ENCODE data around the gene CPXM2.
A peak's percentile ranks its signal among the peaks of the same experiment; 100 is the strongest.

Gene CPXM2

GRCh38 chr10:123891144-123892071 is at the start of gene CPXM2:
Gene CPXM2 (minus strand): TSS chr10:123891807. CDS start chr10:123891659, 148 bp downstream.
- no peak for DNase-seq (ENCODE audit: low spot score)

DNA sequence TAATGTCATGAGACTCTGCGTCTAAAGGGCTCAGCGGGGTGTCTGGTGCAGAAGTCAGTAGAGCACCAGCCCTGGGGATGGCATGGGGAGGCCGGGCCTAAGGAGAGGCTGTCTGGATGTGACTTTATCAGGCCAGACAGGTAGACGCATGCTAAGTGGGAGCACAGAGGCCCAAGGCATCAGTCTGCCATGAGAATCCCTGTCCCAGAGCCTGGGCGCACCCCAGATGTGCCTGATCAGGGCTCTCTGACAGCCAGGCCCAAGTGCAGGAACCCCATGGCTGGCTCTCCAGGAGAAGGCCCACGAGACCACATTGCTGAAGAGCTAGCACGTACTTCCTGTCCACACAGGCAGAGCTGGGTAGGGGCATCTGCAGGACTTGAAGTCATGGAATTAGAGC is 48.0 kb upstream of the CPXM2 start:
- DNase-seq (ENCODE audit: low spot score), result no peak

GRCh38 chr10:123938890-123939289 is 47.3 kb upstream of the CPXM2 start:
- DNase-seq (ENCODE audit: low spot score), result peak; percentile 4

GRCh38 chr10:123936426-123936825 is 44.8 kb upstream of the CPXM2 start:
- DNase-seq (ENCODE audit: low spot score), result no peak

DNA sequence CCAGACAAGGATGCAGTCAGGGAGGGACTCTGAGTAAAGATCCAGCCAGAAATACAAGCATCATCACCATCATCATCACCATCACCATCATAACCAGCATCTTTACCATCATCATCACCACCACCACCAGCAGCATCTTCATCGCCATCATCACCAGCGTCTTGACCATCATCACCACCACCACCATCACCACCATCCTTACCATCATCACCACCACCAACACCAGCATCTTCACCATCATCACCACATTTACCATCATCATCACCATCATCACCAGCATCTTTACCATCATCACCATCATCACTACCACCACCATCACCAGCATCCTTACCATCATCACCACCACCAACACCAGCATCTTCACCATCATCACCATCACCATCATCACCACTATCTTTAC is 44.1 kb upstream of the CPXM2 start:
- no peak for DNase-seq (ENCODE audit: low spot score)

DNA sequence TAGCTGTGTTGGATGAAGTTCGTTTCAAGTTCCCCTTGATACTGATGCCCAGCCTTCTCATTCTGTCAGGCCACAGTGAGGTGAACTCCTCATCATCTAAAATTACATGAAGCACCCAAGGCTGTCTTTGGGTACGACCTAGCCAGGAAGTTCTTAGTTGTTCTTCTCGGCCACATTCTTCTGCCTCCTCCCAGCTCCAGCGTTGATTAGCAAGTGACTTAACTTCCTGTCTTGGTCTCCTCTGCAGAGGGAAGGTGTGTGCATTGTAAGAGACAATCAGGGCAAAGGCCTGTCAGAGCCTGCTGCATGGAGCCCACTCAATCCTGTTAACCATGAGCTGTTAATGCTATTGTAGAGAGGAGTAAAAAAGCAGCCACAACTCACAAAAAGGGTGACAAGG is 43.2 kb upstream of the CPXM2 start:
- DNase-seq (ENCODE audit: low spot score), result no peak

GRCh38 chr10:123930340-123931001 is 38.9 kb upstream of the CPXM2 start:
- DNase-seq (ENCODE audit: low spot score), result no peak

DNA sequence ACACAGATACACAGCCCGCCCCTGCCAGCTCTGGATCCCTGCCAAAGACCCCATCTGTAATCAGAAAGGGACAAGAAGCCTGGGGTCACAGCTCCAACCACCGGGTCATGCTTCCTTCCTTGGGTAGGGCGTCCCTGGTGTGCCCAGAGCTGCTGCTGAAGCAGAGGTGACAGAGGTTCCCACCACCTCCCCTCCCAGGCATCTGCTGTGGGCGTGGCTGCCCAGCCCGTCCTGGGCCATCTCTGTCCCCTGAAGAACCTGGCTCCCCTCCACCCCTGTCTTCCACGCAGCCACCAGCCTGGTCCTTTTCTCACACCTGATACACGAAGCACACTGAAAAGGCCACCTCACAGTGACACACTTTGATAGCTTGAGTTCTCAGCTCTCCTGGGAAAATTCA is 38.2 kb upstream of the CPXM2 start:
- no peak for DNase-seq (ENCODE audit: low spot score)

DNA sequence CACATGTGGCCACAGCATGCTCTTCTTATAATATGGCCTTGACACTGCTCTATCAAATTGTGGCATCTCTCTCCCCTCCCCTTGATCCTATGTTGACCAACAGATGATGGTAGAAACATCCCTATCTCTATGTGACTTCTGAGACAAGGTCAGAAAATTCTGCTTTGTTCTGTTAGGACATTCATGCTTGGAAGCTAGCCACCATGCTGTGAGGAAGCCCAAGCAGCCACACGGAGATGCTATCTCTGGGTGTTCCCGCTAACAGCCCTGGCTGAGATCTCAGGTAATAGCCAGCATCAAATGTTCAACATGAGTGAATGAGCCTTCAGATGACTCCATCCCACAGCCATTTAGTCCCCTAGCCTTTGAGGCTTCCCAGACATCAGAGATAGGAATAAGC is 36.8 kb upstream of the CPXM2 start:
- no peak for DNase-seq (ENCODE audit: low spot score)

DNA sequence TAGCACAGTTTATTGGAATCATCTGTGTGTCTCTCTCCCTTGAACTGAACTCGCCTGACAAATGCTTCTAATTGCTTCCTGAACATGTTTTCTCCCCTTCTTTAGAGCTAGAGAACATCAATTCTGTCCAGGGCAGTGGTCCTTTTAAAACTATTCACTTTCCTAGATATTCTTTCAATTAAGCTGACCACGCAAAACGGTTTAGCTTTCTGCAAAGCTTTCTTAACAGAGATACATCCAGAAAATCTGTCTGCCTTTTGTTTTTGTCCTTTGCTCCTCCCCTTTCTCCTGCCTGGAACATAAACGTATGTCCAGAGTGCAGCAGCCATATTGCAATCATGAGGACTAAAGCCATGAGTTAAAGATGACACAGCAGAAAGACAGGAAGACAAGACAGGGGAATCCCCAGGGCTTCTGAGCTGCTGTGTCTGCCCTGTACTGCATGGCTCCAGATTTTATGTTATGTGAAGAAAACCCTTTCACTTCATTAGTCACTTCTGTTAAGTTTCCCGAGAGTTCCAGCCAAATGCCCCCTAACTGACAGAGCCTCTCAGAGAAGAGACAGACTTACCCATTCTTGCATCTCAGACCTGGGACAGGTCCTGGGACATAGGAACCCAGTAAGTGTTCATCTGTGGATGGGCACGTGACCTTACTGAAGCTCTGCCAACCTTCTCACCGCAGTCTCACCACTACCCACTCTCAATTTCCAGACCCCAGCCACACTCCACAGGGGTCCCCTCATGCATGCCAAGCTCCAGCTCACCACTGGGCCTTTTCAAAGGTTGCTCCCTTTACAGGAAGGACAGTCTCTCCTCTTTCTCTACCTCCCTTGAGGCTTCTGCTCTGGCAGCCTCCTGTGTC is 35.0 kb upstream of the CPXM2 start:
- no peak for DNase-seq (ENCODE audit: low spot score)

- no peak for DNase-seq (ENCODE audit: low spot score)
These were observed 30.5 kb upstream of the CPXM2 start for GRCh38 chr10:123922126-123922525.

DNA sequence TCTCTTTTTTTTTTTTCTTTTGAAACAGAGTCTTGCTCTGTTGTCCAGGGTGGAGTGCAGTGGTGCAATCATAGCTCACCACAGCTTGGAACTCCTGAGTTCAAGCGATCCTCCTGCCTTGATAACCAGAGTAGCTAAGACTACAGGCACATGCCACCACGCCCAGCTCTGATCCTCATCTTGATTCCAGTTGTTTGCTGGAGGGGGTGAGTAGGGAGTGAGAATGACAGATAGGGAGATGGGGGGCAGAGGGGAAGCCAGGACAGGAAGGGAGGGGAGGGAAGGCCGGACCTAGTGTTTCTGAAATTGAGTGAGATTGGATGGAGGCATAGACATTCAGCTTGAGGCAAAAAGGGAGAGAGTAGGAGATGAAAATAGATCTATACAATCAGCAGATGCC is 25.2 kb upstream of the CPXM2 start:
- DNase-seq (ENCODE audit: low spot score), result no peak

GRCh38 chr10:123913688-123914268 is 22.2 kb upstream of the CPXM2 start:
- DNase-seq (ENCODE audit: low spot score), result no peak

- DNase-seq (ENCODE audit: low spot score), result no peak
These were observed 21.3 kb upstream of the CPXM2 start for GRCh38 chr10:123912871-123913270.

DNA sequence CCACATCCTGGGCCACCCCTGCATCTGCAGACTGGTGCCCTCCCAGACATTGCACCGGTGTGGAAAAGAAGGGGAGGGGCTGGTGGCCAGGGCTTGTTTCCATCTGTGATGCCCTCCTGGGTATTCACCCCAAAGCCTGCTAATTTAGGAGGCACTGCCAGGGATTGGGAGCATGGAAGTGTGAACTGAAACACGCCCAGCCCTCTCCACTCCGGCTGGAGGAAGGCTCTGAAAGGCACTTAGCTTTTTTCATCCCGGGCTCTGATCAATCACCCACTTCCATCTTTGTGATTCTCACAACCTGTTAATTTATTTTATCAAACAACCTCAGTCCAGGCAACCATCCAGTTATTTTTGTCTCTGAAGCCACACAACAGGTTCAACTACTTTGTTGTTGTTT is 20.9 kb upstream of the CPXM2 start:
- no peak for DNase-seq (ENCODE audit: low spot score)

GRCh38 chr10:123911866-123912265 is 20.3 kb upstream of the CPXM2 start:
- DNase-seq (ENCODE audit: low spot score), result no peak

DNA sequence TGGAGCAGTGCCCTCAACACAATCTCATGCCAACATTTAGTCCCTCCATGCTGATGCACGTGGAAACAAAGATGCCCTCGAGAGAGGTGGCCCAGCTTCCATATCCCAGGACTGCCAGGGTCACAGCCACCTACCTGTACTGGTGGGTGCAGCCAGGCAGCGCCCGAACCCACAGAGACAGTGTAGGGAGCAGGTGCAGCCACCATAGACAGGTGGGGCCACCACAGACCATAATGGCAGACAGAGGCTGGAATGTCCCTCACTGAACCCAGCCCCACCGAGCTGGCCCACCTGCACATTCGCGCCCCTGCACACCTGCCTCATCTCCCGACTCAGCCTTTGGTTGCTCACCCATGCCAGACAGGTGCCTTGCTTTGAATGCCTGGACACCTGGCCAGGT is 18.3 kb upstream of the CPXM2 start:
- DNase-seq (ENCODE audit: low spot score), result no peak

DNA sequence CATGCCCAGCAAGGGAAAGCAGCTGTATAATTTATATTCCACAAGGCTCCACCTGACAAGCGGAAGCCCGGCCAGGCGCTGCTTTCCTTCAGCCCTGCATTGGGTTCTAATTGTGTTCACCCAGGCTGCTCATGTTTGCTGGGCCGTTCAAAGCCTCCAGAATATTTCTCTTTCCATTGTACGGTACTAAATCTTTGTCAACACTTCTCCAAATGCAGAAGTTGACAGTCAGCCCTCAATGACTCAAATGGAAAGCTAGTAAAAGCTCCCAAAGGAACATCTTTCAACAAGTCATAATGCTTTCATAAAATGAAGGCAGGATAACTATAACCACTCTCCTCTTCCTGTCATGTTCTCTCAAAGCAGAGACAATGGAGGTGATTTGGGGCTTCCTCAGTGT is 17.8 kb upstream of the CPXM2 start:
- no peak for DNase-seq (ENCODE audit: low spot score)

- DNase-seq (ENCODE audit: low spot score), result no peak
These were observed 16.8 kb upstream of the CPXM2 start for GRCh38 chr10:123908379-123908778.

DNA sequence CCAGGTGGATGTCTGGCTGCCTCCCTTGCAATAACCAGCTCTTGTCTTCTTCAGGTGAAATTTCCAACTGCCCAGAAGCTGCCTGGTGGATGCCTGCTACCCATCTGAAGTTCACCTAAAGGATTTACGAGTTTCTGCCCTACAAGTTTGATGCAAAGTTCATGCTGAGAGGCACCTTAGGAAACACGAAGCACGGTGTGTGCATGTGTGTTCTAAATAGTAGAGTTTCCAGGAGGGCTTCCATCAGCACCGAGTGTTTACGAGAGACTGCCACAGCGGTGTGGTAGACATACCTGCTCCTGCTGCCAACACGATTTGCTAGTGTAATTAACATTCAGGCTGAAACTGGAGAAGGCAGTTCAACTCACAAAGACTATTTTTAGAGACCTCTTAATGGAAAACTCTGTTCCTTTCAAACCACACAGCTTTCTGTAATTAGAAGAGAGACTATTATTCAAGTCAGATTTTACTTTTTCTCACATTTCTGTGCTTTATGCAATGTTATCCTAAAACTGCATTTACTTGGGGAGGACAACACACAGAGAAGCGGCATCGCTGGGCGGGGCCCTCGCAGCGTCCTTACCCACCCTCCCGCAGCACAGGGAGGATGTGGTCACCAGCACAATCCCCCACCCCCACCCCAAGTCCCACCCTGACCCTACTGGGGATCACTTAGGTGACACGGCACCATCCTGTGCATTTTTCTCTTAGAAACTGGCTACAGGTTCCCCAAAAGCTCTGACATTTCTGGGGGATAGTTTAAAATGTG is 15.5 kb upstream of the CPXM2 start:
- DNase-seq (ENCODE audit: low spot score), result no peak

DNA sequence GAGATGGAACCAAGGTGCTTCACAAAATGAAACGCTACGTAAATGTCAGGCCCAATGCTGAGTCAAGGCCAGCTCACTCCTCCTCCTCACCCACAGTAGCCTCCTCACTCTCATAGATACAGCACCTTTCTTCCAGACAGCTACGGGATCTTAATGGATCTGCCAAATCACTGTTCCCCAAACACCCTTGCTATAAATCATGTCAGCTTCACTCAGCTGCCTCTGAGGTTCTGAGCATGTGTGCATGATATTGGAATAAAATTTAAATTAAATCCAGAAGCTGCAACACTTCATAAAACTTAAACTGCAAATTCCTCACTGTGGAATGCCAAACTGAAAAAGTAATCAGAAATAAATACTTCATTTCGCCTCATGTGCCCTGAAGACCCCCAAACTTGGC is 14.7 kb upstream of the CPXM2 start:
- DNase-seq (ENCODE audit: low spot score), result no peak
